ENCODE data around the gene ABCC12. TPM values are rescaled to one million over a fixed set of nuclear protein-coding genes. Genes with fewer than 3 reads are reported as not detected.

The ABCC12 gene
- total RNA-seq, 1 experiment from 2014 or later: not detected

DNA sequence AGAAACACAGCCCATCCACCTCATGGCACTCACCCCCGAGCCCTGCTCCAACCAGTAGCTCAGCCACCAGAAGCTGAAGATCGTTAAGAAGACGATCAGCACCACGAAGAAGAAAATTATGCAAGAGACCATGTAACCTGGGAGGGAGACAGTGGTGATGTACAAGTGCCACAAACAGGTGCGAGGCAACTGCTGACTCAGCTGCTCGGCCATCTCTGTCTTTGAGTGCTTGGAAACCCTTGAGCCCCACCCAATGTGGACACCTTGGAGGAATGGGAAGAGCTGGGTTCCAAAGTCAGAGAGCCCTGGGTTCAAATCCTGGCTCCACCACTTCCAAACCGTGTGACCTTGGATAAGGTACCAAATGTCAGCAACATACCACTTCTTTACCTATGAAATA is 38.1 kb upstream of the ABCC12 start:
- H3K27ac ChIP-seq (ENCODE audit: low read depth, low read length): no peak overlapping the region
- no peaks in the 10 kb centered on the region for H3K4me1 ChIP-seq (ENCODE audit: control insufficient read depth in 1 of 2, insufficient read depth in 2 of 2, low read length in 2 of 2)
- no peak overlapping the region for H2AFZ ChIP-seq (ENCODE audit: low read depth, low read length, poor library complexity, severe bottlenecking)
- no peaks in the 10 kb centered on the region for H3K79me2 ChIP-seq (ENCODE audit: insufficient read depth, low read length)
- H3K9me2 ChIP-seq (ENCODE audit: insufficient read depth): no peaks in the 10 kb centered on the region
- ChIA-PET CTCF (no interaction called here), POLR2A (no interaction called here), RAD21 (ENCODE audit: low non-redundant PET in 1 of 2, low total read pairs in 2 of 2, uncharacterized antibody in 2 of 2, unreplicated experiment in 2 of 2) (no interaction called here)
- H3K4me3 ChIP-seq (replicated peaks in 1 of 2; ENCODE audit: low read depth in 1 of 2, low read length in 2 of 2): no peak overlapping the region
- H3K4me2 ChIP-seq (ENCODE audit: low read length): no peak overlapping the region
- no TSS peak for BruUV-seq (replicated peaks)
- H4K20me1 ChIP-seq (ENCODE audit: insufficient read depth): no peaks in the 10 kb centered on the region
- no peak for ATAC-seq
- no peak overlapping the region for H3K9ac ChIP-seq (ENCODE audit: low read length)
- DNase-seq (ENCODE audit: low read depth, low spot score): no peak
- no peaks in the 10 kb centered on the region for H3K9me3 ChIP-seq (ENCODE audit: control insufficient read depth in 1 of 2, insufficient read depth in 1 of 2, low read depth in 1 of 2, low read length in 2 of 2)
- no peaks in the 10 kb centered on the region for H3K27me3 ChIP-seq (ENCODE audit: insufficient read depth, low read length)
- TF ChIP-seq, protein P1, sequence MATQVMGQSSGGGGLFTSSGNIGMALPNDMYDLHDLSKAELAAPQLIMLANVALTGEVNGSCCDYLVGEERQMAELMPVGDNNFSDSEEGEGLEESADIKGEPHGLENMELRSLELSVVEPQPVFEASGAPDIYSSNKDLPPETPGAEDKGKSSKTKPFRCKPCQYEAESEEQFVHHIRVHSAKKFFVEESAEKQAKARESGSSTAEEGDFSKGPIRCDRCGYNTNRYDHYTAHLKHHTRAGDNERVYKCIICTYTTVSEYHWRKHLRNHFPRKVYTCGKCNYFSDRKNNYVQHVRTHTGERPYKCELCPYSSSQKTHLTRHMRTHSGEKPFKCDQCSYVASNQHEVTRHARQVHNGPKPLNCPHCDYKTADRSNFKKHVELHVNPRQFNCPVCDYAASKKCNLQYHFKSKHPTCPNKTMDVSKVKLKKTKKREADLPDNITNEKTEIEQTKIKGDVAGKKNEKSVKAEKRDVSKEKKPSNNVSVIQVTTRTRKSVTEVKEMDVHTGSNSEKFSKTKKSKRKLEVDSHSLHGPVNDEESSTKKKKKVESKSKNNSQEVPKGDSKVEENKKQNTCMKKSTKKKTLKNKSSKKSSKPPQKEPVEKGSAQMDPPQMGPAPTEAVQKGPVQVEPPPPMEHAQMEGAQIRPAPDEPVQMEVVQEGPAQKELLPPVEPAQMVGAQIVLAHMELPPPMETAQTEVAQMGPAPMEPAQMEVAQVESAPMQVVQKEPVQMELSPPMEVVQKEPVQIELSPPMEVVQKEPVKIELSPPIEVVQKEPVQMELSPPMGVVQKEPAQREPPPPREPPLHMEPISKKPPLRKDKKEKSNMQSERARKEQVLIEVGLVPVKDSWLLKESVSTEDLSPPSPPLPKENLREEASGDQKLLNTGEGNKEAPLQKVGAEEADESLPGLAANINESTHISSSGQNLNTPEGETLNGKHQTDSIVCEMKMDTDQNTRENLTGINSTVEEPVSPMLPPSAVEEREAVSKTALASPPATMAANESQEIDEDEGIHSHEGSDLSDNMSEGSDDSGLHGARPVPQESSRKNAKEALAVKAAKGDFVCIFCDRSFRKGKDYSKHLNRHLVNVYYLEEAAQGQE (IDR thresholded peaks at IDR 0.05; ENCODE audit: low read depth): no peak
- intact Hi-C loops (cut with micrococcal nuclease): no loop called here
- H3K36me3 ChIP-seq (ENCODE audit: control insufficient read depth in 1 of 2, insufficient read depth in 2 of 2, low read length in 2 of 2): no peaks in the 10 kb centered on the region

DNA sequence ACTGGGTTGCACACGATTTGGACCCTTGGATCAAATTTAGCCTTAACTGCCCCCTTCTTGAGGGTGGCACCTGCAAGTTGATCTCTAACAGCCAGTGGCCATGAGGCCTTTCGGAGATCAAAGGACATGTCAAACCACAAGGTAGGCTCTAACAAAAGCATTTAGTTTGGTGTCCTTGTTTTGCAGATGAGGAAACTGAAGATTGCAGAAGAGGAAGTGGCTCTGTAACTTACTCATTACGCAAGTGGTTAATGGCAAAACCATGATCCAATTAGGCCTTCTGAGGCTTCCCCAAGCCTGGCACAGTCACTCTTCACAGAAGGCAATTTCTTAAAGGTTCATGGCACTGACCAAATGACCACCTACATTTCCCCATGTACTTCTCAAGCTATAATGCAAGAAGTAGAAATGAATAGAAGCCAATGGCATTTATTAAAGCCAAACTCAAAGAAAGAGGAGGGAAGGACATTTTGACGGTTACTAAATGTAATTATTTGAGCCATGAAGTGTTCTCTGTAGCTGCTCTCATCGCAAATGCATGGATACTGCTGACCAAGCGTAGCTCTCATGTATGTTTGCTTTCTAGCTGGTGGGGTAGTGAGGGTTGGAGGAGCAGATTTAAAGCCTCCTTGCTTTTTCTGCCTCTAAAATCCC is 32.8 kb upstream of the ABCC12 start:
- no TSS peak for BruUV-seq (replicated peaks)
- no peak overlapping the region for H3K4me2 ChIP-seq (ENCODE audit: low read length)
- H3K27me3 ChIP-seq (ENCODE audit: insufficient read depth, low read length): no peaks in the 10 kb centered on the region
- ChIA-PET POLR2A (no interaction called here), CTCF (no interaction called here), RAD21 (ENCODE audit: low non-redundant PET in 1 of 2, low total read pairs in 2 of 2, uncharacterized antibody in 2 of 2, unreplicated experiment in 2 of 2) (no interaction called here)
- no peak overlapping the region for H3K4me3 ChIP-seq (replicated peaks in 1 of 2; ENCODE audit: low read depth in 1 of 2, low read length in 2 of 2)
- no peak for ATAC-seq
- no peaks in the 10 kb centered on the region for H3K36me3 ChIP-seq (ENCODE audit: control insufficient read depth in 1 of 2, insufficient read depth in 2 of 2, low read length in 2 of 2)
- no peak for TF ChIP-seq ZNF274 (IDR thresholded peaks at IDR 0.05; ENCODE audit: low read depth, low read length)
- no peak for TF ChIP-seq POLR2AphosphoS5 (IDR thresholded peaks at IDR 0.05; ENCODE audit: low read depth, low read length)
- no peak for TF ChIP-seq CBX3 (IDR thresholded peaks at IDR 0.05; ENCODE audit: low read depth)
- TF ChIP-seq, protein P2, sequence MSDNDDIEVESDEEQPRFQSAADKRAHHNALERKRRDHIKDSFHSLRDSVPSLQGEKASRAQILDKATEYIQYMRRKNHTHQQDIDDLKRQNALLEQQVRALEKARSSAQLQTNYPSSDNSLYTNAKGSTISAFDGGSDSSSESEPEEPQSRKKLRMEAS (IDR thresholded peaks at IDR 0.05): no peak
- TF ChIP-seq SP1 (IDR thresholded peaks at IDR 0.05; ENCODE audit: low read depth): no peak
- TF ChIP-seq ZFX (IDR thresholded peaks at IDR 0.05): no peak
- TF ChIP-seq, protein P3, sequence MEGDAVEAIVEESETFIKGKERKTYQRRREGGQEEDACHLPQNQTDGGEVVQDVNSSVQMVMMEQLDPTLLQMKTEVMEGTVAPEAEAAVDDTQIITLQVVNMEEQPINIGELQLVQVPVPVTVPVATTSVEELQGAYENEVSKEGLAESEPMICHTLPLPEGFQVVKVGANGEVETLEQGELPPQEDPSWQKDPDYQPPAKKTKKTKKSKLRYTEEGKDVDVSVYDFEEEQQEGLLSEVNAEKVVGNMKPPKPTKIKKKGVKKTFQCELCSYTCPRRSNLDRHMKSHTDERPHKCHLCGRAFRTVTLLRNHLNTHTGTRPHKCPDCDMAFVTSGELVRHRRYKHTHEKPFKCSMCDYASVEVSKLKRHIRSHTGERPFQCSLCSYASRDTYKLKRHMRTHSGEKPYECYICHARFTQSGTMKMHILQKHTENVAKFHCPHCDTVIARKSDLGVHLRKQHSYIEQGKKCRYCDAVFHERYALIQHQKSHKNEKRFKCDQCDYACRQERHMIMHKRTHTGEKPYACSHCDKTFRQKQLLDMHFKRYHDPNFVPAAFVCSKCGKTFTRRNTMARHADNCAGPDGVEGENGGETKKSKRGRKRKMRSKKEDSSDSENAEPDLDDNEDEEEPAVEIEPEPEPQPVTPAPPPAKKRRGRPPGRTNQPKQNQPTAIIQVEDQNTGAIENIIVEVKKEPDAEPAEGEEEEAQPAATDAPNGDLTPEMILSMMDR (IDR thresholded peaks at IDR 0.05 in 2 of 3, conservative IDR thresholded peaks at IDR 0.05 in 1 of 3; ENCODE audit: borderline replicate concordance in 1 of 3, insufficient read depth in 1 of 3, low read depth in 2 of 3, low read length in 2 of 3): no peak
- no peak for TF ChIP-seq ELF1 (IDR thresholded peaks at IDR 0.05; ENCODE audit: borderline replicate concordance, low read depth)
- TF ChIP-seq POLR2A (IDR thresholded peaks at IDR 0.05; ENCODE audit: borderline replicate concordance, extremely low read depth, insufficient read depth, insufficient read length): no peak
- no peak for TF ChIP-seq RAD21 (IDR thresholded peaks at IDR 0.05; ENCODE audit: low read depth)
- intact Hi-C loops (cut with micrococcal nuclease): no loop called here
- H4K20me1 ChIP-seq (ENCODE audit: insufficient read depth): no peaks in the 10 kb centered on the region
- DNase-seq (ENCODE audit: low read depth, low spot score): no peak
- no peak overlapping the region for H2AFZ ChIP-seq (ENCODE audit: low read depth, low read length, poor library complexity, severe bottlenecking)
- H3K9ac ChIP-seq (ENCODE audit: low read length): no peak overlapping the region
- no peaks in the 10 kb centered on the region for H3K4me1 ChIP-seq (ENCODE audit: control insufficient read depth in 1 of 2, insufficient read depth in 2 of 2, low read length in 2 of 2)
- H3K27ac ChIP-seq (ENCODE audit: low read depth, low read length): no peak overlapping the region
- H3K9me3 ChIP-seq (ENCODE audit: control insufficient read depth in 1 of 2, insufficient read depth in 1 of 2, low read depth in 1 of 2, low read length in 2 of 2): no peaks in the 10 kb centered on the region
- no peaks in the 10 kb centered on the region for H3K9me2 ChIP-seq (ENCODE audit: insufficient read depth)
- H3K79me2 ChIP-seq (ENCODE audit: insufficient read depth, low read length): no peaks in the 10 kb centered on the region

Measured in HCT116 (cell line).